ENCODE results near the gene MTTP. TPM values are rescaled to one million over a fixed set of nuclear protein-coding genes. Genes with fewer than 3 reads are reported as not detected.

Gene MTTP
- total RNA-seq, result 3.9 TPM

DNA sequence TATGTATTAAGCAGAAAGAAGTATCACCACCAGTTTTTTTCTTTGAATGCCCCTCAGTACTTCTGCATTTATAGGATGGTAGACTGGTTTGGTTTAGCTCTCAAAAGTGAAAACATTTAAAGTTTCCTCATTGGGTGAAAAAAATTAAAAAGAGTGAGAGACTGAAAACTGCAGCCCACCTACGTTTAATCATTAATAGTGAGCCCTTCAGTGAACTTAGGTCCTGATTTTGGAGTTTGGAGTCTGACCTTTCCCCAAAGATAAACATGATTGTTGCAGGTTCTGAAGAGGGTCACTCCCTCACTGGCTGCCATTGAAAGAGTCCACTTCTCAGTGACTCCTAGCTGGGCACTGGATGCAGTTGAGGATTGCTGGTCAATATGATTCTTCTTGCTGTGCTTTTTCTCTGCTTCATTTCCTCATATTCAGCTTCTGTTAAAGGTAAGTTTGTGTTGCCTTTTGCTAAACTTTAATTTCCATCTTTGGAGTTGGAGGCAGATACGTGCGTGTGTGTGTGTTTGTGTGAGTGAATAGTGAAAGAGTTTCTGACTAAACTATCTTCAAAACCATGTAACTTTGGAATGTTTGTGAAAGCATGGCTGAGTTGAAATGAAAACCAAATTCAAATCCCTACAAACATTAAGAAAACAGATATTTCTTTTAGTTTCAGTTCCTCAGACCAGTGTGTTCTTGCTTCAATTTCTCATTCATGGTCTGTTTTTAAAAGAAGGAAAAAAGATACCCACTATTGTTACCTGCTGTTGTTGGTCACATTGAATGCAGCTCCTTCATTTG, at the start of gene MTTP:
MTTP (plus strand) TSS at position 295 of the 795 bp plus-strand sequence; CDS start at position 381, 86 bp downstream.

DNA sequence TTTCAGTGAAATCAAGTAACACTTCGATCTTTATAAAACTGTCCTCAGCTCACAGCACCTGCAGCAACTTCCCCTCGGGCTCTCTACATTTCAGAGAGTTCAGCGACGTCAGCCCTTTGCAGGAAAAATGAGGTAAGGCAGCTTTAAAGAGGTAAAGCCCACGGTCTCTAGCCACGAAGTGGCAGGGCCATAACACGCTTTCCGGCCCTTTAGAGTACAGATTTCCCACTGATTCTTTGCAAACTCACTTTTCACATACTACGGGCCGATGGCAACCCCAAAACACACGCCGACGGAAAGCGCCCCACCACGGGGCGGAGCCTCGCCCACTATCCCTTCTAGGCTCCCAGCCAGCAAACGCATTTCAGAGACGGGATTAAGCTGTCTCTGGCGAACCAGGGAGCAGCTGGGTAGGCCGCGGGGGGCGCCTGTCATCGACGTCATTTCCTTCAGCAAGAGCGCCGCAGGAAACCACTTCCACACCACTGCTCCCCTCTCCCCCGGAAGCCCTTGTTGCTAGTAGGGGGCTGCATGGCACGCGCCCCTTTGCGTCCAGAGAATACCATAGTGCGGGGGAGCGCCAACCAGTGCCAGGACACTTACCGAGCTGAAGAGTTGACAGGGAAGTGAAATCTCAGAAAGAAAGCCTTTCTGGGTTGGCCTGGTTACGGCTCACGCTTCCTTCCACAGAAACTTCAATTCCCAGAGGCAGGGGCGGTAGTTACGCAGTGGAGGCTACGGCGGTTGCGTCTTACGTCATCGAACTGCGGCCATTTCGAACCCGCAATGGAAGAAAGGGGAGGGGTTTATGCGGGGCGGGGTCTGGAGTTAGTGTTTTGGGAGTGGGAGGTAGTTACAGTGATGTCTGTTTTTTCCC, 11.1 kb upstream of the MTTP start, which contains the start of gene TRMT10A:
TRMT10A (minus strand) TSS at position 730 of the 877 bp plus-strand sequence. CDS start 4,701 bp downstream, outside the sequence.

DNA sequence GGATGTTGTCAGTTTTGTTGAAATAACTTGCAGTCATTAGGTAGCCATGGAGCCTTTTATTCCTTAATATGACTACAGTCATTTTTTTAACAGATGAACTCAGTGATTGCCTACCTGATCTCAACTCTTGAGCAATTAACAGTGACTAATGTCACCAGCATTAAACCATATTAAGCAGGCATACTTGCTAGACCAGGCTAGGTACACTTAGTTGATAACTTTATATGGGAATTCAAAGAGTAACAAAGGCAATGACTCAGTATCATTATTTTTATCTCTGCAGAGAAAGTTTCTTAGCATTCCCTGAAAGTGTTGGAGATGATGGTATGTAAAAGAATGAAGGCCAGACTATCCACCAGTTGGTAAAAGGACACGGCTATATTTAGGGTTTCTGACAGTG, 83.2 kb downstream of the MTTP start, which contains the start of gene C4orf54:
C4orf54 (minus strand) TSS at position 31 of the 400 bp plus-strand sequence. CDS start 3,180 bp downstream, outside the sequence.

Other genes starting within 250 kb of the MTTP start
- gene ADH1C, start 222.1 kb upstream of the MTTP start, total RNA-seq, result not detected
- gene ADH7, start 139.5 kb upstream of the MTTP start, total RNA-seq, result not detected
- not detected for gene C4orf17, start 63.8 kb upstream of the MTTP start, total RNA-seq
- 5.8 TPM for gene TRMT10A, start 10.8 kb upstream of the MTTP start, total RNA-seq
- gene C4orf54, start 83.0 kb downstream of the MTTP start, total RNA-seq, result under 0.01 TPM
- gene DAPP1, start 242.0 kb downstream of the MTTP start, total RNA-seq, result 1.6 TPM

Data from diencephalon (tissue), 1 donor.